GM03348 (cell line): ENCODE results near the gene EFHD2.

Experiments
- DNase-seq: peaks from one replicate; pipeline ENCODE4 v3.0.0; 2012; ENCODE audit warnings: low spot score

EFHD2 gene

DNA sequence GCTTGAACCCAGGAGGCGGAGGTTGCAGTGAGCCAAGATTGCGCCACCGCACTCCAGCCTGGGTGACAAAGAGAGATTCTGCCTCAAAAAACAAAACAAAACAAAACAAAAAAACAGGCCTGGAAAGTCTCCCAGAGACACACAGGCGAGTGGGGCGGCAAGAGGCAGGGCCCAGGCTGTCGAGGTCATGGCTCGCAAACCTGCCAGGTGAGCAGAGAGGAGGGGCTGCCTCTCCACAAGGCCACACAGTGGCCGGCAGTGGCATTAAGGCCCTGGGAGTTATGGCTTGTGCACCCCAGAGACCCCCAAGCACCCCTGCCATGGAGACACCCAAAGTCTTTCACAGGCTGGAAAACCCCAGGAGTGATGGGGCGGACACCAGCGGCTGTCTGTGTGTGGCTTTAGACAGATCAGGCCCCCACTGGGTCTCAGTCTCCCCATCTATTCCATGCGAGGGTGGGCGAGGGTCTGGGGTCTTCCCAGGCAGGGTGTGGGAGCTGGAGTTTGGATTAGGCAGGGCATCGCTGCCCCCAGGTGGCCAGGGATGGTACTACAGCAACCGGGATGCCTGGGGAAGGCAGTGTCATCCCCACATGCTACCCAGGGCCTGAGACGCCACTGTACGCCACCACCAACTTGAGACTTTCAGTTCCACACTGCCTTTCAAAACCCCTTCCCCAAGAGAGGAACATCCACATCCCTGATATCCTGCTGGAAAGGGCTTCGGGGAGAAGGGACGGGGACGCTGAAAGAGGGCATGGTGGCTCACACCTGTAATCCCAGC is 21.3 kb downstream of the EFHD2 start:
- peak; percentile 90 for DNase-seq

DNA sequence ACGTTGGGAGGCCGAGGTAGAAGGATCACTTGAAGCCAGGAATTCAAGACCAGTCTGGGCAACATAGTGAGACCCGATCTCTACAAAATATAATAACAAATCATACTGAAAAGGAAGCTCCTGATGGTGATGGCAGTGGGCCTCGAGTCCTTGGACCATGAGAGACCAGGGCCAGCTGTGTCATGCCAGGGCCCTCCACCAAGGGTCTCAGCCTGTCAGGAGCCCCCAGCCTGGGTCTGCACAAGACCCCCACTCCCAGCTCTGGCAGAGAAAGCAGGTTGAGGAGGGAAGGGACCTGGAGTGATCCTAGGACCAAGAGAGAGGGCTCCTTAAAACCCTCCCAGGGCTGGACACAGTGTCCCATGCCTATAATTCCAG is 21.9 kb downstream of the EFHD2 start:
- DNase-seq = no peak

DNA sequence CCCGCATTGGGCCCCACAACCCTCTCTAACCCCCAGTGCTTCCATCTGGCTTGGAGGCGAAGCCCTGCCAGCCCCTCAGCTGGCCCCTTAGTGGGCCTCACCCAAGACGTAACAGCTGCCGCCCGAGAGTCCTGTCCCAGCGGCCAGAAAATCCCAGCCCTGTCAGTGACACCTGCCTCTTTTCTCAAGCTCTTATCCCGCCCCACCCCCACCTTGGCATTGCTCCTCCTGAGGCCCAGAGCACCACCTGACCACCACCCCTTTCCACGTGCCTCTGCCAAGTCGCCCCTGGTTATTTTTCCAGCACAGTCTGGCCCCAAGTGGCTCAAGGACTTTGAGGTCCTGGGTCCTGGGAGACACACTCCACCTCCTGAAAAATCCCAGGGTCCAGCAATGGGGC is 22.6 kb downstream of the EFHD2 start:
- DNase-seq = no peak

DNA sequence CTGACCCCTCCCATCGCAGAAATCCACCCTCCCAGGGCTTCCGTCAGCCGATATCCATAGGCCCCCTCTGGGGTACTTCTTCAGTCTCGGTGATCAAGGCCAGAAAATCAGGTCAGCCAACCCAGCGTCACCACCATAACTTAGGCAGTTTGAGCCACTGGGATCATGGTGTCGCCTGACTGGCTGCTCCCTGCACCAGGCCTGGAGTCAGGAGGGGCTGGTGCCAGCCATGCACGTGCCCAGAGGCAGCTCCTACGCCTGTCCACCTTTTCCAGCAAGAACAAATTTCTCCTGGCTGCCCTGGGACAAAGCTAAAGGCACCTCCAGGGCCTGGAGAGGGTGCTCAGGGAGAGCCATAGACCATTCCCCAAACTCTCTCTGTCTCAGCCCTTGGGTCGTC is 23.8 kb downstream of the EFHD2 start:
- no peak for DNase-seq

DNA sequence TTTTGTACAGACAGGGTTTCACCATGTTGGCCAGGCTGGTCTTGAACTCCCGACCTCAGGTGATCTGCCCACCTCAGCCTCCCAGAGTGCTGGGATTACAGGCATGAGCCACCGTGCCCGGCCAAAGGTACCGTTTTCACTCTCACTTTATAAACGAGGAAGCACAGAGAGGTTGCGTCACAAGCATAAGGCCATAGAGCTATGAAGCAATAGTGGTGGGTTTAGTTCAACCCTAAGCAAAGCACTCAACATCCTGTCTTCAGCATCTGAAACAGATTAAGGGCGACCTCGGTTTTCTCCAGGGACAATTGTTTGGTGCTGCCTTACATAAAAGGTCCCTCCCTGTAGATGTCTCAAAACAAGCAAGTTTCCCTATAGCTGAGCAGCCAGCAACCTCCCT is 25.1 kb downstream of the EFHD2 start:
- peak; percentile 67 for DNase-seq

DNA sequence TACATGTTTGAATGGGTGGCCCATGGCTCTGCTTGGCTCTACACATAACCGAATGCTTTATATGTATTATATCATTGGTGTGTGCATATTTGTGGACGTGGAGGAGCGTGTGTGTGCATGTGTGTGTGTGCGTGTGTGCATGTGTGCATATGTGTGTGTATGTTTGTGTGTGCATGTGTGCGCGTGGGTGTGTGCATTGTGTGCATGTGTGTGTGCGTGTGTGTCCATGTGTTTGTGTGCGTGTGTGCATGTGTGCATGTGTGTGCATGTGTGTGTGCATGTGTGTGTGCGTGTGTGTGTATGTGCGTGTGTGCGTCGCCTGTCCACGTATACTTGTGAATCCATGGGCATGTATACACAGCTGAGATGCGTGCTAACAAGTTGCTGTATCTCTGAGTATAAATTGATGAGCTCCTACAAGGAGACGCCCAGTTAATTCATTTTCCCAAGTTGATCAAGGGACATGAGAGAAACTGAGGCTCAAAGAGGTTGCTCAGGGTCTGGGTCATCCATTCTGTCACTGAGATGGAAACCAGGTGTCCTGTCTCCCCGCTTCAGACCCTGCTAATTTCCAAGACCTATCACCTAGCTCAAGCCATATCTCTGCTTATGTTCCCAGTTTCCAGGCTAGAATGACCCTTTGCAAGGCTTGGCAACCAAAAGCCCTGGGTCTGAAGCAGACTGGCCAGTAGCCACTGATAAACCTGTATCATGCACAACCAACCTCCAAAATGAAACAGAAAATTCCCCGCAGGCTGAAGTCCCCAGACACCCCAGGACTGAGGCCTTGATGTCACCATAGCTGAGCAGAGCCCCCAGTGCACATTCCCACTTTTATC is 25.8 kb downstream of the EFHD2 start:
- no peak for DNase-seq

DNA sequence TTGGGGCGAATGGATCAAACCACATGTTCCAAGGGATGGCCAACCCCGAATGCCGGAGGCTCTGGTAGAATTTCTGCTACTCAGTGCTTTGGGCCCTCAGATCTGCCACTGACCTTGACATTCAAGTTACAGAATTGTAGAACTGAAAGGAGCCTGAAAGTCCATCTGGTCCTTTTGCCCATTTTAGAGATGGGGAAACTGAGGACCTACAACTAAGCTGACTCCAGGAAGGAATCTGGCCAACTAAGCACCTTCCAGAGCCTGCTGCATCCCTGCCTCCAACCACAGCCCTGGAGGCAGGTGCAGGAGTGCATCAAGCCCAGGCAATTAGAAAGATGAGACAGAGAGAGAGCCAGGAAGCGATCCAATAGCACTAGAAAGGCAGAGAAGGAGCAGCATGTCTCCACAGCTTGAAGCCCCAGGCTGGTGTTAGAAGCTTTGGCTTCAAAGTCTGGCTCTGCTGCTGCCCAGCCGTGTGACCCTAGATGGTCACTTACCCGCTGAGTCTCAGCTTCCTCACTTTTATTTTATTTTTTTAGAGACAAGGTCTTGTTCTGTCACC is 27.3 kb downstream of the EFHD2 start:
- no peak for DNase-seq

DNA sequence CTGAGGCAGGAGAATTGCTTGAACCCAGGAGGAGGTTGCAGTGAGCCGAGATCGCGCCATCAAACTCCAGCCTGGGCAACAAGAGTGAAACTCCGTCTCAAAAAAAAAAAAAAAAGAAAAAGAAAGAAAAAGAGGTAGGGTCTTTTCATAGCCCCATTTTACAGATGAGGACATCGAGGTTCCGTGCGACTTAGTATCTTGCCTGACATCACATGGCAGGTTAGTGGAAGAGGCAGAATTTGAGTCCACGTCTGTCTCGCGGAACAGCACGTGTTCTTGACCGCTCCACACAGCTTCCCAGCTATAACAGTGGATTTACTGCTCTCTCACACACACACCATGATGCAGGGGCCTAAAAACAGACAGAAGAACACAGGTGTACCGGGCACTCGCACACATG is 29.6 kb downstream of the EFHD2 start:
- DNase-seq = no peak

DNA sequence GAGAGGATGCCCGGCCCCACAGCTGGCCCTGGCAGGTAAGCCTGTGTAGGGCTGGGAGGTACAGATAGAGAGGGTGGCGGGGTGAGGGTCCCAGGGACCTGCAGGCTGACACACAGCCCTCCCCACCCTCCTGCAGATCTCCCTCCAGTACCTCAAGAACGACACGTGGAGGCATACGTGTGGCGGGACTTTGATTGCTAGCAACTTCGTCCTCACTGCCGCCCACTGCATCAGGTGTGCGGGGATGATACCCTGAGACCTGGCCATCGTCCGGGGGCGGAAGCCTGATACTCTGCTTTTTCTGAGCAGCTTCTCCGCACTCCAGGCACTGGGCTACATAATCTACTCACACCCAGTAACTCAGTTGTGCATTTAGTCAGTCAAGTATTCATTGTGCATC is 30.7 kb downstream of the EFHD2 start:
- no peak for DNase-seq

DNA sequence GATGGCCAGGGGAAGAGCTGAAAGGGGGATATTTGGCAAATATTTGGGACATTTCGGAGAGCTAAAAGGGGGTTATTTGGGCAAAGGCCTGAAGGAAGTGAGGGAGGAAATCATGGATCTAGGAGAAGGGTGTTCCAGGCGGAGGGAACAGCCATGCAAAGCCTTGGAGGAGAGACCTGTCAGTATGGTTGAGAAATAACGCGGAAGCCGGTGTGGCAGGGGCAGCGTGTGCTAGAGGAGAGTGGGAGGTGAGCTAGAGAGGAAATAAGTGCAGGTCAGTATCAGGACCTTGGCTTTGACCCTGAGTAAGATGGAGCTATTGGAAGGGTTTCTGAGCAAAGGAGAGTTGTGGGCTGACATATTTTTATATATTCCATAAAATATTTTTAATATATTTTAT is 31.6 kb downstream of the EFHD2 start:
- DNase-seq = no peak

DNA sequence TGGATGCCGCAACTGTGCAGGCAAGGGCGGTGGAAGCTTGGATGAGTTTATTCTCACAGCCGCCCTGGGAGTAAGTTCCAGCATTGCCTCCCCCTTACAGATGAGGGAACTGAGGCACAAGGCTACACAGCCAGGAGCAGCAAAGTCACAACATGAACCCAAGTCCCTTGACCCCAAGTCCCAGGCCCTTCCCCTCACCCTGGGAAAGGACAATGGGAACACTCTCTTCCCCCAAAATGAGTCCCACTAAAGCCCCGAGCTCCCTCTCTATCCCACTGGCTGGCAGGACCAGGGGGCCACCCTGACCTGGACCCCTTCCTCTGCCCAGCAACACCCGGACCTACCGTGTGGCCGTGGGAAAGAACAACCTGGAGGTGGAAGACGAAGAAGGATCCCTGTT is 32.4 kb downstream of the EFHD2 start:
- DNase-seq = no peak

DNA sequence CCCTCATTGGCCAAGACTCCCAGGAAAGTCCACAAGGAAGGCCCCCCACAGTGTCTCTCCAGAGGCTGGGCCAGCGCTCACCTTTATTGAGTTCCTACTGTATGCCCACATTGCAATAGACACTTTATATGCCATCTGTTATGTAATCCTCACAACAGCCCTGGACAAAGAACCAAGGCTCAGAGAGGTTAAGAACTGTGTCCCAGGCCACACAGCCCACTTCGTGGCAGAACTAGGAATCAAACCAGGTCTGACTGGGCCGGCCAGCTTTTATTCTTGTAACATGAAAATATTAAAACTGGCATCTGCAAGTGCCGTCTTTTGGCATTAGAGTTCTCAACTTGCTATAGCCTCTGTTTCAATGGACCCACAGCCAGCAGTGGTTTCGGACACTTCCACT is 33.1 kb downstream of the EFHD2 start:
- no peak for DNase-seq

DNA sequence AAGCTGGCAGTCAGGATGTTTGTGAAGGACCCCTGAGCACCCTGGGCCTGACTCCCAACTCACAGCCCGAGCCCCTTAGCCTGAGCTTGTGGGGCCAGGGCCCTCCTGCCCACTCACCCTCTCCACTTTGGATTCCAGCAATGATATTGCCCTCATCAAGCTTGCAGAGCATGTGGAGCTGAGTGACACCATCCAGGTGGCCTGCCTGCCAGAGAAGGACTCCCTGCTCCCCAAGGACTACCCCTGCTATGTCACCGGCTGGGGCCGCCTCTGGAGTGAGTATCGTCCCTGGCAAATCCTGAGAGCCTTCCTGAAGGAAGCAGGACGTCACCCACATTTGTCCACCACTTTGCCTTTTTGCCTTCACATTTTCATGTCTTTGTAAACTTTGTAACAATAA is 33.6 kb downstream of the EFHD2 start:
- no peak for DNase-seq

DNA sequence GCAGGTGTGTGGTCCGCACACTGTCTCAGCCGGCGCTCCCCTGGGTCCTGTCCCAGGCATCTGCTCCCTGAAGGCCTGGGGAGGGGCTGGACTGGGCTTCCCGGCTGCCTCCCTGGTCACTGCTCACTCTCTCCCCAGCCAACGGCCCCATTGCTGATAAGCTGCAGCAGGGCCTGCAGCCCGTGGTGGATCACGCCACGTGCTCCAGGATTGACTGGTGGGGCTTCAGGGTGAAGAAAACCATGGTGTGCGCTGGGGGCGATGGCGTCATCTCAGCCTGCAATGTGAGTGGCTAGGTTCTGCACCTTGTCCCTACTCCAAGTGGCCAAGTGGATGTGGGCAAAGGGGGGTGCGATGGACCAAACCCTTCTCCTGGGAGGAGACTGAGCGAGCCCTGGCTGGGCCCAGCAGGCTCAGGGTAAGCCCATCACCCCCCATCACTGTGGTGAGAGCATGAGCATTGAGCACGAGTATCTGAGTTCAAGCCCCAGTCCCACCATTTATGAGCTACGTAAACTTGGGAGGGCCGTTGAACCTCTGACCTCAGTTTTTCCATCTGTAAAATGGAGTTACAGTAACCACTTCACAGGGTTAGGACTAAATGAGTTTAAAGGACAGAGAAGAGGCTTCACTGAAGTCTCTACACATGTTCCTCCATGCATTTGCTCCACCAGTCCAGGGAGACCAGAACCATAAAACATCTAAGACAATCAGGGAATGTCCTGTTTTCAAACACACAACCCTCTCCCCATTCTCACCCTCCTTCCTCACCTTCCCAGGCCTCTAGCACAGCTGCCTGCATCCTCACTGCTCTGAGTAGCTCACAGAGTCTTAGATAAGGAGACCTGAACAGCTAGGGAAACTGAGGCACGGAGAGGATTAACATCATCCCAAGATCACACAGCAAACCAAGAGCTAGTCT is 35.0 kb downstream of the EFHD2 start:
- no peak for DNase-seq

DNA sequence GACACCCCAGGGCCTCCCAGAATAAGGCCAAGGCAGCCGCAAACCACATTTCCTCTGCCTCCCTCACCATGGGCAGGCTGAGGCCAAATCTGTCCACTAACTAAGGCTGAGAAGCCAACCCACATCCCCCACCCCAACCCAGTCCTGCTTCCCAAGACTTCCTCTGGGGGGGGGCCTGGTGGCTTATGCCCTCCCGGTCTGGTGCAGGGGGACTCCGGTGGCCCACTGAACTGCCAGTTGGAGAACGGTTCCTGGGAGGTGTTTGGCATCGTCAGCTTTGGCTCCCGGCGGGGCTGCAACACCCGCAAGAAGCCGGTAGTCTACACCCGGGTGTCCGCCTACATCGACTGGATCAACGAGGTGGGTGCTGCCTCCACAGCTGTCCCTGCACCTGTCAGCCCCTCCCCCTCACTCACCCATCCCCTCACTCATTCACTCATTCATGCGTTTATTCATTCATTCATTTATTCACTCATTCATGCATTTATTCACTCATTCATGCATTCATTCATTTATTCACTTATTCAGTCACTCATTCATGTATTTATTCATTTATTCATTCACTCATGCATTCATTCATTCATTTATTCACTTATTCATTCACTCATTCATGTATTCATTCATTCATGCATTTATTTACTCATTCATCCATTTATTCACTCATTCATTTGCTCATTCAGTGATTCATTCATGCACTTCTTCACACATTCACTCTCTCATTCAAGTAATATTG is 35.9 kb downstream of the EFHD2 start:
- DNase-seq = no peak

DNA sequence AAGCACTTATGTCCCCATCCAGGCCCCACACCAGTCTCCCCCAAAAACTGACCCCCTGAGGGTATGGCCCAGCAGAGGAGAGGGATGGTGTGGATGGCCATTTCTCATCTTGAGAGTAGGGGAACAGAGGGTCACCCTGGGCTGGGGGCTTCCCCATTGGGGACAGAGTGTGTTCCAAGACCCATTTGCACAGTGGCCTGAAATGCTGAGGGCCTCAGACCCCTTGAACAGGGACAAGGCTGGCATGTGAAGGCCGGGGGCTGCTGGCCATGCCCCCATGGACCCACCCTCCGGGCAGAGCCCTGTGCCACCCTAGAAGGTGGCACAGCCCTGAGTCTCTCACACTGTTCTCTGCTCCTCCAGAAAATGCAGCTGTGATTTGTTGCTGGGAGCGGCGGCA is 36.5 kb downstream of the EFHD2 start:
- no peak for DNase-seq

DNA sequence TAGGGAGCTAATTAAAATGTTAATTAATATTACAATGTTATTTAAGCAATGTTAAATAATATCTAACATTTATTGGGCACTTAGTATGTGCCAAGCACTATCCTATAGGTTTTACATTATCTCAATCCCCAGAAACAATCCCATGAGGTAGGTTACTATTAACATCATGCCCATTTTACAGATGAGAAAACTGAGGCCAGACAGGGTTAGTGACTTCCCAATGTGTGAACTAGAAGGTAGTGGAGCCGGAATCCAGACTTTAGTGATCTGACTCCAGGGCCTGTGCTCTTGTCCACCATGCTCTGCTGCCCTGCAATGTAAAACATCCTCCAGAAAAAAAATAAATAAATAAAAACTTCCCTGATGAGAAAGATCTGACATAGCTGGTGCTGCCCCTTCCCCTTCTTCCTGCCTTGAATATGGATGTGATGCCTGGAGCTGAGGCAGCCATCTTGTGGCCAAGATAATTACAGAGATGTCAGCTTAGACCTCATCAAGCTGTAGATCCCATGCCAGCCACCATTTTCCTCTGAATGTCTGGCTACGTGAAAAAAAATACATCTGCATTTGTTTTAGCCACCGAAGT is 39.3 kb downstream of the EFHD2 start:
- DNase-seq = no peak

DNA sequence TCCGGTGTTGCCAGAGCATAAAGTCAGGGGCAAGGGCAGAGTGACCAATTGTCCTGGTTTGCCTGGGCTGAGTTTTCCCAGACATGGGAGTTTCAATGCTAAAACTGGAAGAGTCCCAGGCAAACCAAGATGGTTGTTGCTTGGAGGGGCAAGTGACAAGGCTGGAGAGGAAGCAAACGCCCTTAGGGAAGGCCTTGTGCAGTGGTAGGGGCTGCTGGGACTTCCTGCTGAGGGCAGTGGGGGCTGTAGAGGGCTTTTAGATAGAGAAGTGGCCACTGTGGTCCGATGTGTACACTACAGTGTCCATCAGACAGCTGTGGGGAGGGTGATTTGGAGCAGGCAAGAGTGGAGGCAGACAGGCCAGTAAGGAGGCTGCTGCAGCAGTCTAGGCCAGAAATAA is 39.9 kb downstream of the EFHD2 start:
- DNase-seq = no peak

DNA sequence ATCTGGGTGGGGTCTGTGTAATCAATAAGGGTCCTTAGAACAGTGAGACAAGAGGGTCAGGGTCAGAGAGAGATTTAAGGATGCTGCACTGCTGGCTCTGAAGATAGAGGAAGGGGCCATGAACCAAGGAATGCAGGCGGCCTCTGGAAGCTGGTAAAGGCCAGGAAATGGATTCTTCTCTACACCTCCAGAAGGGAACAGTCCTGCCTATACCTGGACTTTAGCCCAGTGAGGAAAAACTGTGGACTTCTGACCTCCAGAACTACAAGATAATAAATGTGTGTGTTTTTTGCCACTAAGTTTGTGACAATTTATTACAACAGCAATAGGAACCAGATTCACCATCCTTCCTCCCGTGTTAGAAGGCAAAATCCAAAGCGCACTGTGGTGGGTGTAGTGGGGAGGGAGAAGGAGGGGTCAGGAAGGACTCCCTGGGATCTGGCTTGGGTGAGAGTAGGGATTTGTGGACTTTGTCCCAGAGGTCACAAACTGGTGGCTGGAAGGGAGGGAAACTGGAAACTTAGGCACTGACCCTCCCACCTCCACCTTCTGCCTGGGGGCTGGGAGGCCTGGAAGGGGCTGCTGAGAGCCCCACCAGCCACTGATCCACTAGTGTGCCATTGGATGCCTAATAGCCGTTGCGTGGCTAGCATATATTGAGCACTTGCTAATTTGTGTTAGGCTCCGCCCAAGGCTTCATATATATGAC is 41.5 kb downstream of the EFHD2 start:
- no peak for DNase-seq

DNA sequence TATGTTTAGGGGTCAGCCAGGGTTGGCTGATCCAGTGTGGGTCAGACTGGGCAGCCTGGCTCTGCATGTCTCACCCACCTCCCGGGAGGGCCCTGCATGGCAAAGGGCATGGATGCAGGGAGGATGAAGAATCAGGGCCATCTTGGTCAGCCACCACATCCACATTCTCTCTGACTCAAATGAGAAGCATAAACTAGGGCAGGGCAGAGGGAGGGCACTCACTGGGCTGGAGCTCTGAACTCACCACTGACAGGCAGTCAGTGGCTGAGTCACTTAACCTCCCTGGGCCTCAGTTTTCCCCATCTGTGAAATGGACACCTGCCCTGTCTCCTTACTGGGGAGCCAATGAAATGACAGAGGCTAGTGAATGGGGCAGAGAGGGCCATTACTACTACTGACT is 42.5 kb downstream of the EFHD2 start:
- DNase-seq = no peak
